HG03469 (cell line): ENCODE data around the gene GPR176.

Experiments used
- ATAC-seq: cut with Tn5 transposase; IDR thresholded peaks from one replicate; pipeline ENCODE4 v1.9.1; 2021; ENCODE audit warnings: mild to moderate bottlenecking, moderate library complexity, moderate number of reproducible peaks; ENCODE audit not compliant: unreplicated experiment

The GPR176 gene

DNA sequence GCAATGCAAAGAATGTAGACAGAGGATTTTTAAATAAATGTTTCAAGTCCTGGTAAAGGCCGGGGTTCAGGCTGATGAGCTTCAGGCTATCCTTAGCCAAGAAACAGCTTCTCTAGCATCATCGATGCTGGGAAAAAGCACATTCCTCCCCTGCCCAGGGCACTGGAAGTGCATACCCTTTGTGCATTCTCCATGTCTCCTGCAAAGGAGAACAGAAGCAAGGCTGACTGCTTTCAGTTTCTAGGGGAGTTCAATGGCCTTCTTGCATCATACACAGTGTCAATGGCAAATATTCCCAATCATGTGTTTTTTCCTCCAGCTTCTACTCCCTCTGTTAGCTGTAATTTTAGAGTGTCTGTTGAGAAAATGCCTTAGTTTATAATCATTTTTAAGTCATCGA, 59.9 kb downstream of the GPR176 start:
- no peak for ATAC-seq

DNA sequence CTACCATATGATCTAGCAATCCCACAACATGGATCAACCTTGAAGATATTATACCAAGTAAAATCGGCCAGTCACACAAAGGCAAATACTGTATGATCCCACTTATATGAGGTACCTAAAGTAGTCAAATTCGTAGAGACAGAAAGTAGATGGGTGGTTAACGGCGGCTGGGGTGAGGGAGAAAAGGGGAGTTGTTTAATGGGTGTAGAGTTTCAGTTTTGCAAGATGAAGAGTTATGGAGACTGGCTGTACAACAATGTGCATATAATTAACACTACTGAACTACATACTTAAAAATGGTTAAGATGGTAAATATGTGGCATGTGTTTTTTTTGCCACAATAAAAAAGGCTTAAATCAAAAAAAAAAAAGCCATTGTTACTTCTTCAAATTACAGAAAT, 60.4 kb downstream of the GPR176 start:
- no peak for ATAC-seq

DNA sequence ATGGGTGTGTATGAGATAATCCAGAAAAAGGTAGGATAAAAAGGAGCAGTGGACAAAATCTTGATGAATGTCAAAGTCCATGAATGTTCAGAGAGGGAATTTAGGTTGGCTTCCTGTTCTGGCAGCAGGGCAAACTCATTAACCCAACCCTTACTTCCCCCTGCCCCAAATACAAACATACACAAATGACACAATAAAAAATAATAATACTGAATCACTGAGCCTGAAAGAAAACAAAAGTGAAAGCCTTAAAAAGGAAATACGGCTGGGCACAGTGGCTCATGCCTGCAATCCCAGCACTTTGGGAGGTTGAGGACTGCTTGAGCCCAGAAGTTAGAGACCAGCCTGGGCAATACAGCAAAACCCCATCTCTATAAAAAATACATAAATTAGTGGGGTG, 62.9 kb downstream of the GPR176 start:
- ATAC-seq: no peak

DNA sequence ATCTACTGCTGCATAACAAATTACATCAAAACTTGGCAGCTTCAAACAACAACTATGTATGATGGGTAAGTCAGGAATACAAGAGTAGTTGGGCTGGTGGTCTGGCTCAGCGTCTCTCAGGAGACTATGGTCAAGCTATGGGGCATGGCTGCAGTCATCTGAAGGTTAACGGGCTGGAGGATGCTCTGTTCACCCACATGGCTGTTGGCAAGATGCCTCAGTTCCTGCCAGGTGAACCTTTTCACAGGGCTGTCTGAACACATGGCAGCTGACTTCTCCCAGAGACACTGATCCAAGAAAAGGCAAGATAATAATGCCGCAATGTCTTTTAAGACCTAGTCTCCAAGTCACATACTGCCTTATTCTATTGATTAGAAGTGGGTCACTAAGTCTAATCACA, 63.7 kb downstream of the GPR176 start:
- ATAC-seq: no peak

DNA sequence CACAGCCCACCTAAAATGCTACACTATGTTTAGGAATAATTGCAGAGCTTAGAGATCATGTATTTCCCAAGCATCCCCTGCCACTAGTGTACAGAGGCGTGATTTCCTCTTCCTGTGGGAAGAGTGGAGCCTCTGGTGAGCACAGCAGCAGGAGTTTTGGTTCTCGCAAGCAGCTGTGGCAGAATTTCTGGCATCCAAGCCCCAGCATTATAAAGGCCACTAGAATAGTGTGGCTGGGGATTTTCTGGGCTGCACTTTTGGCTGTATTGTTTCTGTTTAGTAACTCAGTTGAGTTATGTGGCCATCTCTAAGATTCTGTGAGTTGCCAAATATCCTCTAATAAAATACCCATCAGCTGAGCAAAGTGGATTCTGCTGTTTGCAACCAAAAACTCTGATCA, 64.7 kb downstream of the GPR176 start:
- no peak for ATAC-seq

DNA sequence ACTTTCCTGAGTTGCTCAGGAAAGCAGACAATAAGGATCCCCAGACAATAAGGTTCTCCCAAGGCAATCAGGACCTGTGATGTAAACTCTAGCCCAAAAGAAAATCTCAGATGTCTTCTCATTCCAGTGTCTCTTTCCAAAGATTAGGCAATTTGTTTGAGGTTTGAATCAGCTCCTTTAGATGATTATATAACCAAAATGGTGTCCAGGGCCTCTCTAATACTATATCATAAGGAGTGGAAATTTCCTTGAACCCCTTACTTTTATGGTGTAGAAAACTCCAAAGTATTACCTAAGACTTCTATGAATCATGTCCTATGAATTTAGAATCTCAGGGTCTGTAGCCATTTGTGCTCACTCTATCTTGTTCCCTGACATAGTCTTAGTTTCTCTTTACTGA, 65.9 kb downstream of the GPR176 start:
- no peak for ATAC-seq

DNA sequence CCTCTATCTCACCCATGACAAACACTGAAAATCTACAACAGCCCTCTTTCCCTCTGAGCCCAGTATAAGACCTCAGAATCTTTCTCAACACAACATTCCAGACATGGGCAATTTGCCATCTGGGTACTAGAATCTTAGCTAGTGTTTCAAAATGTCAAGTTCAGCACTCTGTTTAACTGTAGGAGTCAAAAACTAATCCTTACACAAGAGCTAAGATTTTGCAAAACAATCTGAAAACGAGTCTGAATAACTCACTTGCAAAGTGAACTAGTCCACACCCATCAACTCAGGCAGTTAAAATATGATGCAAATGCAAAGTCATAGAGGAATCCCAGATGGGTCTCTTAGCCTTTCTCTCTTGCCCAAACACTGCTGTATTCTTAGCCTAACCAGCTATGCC, 67.8 kb downstream of the GPR176 start:
- no peak for ATAC-seq

DNA sequence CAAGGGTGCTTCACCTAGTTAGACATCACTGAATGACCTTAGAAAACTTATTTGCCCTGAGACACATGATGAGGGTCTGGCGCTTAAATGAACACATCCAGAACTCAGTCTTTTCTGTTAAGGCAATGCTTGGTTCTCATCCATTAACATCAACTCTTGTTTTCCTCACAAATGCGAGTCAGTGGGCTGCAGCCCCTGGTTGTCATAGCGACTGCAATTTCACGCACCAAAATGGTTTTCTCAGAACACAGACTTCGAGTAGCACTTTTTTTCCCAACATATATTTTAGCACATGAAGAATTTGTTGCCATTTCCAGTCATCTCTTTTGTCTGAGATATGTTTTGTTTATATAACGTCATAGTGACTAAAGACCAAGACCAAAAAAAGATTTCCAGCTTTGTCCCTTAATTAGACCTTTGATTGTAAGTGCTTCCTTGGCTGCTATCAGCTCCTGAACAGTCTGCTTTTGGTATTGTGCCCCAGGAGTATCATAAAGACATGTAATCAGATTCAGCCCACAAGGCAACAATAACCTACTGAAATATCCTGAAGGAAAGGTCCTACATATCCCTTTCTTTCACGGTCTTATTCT, 68.5 kb downstream of the GPR176 start:
- ATAC-seq: no peak

DNA sequence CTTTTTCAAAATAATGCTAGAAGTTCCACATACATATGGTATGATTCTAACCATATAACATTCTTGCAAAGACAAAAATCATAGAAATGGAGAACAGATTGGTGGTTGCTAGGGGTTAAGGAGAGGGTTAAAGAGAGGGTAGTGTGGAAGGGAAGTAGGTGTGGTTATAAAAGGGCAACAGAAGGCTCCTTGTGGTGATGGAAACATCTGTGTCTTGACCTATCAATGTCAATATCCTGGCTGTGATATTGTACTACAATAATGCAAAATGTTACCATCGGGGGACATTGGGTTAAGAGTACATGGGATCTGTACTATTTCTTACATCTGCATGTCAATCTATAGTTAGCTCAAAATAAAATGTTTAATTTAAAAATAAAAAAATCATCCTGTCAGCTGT, 69.6 kb downstream of the GPR176 start:
- ATAC-seq: no peak

DNA sequence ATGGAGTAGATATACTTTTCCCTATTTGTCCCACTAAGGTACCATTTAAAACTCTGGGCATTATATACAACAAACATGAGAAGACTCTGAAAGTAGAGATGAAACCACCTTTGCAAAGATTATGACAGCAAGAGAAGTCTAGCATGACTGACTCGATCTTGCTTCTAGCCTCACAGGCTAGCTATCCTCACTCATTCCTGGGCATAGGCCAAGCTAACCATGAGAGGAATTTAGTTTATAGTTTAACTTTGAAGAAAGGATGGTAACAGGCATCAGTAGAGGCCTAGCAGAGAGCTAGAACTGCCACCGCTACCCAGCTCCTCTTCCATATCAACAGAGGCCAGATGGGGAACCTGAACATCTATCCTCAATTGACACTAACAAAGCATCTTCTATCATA, 74.0 kb downstream of the GPR176 start:
- ATAC-seq: no peak

DNA sequence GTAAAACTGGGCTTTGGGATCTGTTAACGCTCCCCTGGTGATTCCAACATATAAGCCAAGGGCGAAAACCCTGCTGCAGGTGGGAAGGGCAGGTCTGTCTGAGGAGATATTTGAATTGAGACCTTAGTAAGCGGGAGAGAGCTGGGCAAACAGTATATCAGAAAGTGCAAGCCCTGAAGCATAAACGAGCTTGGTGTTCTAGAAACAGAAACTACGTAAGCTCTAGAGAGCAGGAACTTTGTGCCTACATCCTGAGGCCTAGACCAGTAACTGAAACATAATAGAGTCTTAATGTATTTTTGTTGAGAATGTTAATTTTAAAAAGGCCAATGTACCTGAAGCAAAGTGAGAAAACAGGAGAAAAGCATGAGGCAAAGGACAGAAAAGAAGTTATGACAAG, 74.5 kb downstream of the GPR176 start:
- no peak for ATAC-seq

DNA sequence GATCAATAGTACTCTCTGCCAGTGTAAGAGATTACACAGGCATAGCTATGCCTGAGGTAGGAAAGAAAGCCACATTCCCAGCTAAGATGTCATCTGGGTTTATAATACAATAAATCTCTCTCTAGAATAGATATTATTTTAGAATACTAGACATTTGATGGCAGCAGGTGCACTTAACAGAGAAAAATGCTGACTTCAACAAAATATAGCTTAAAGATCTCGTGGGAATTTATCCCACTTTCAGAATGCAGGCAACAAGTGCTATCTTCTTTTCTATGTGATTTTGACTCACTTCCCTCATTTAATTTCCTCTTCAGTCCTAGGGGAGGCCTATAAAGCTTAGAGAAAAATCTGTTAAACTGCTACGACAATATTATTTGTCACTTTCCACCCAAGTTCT, 76.5 kb downstream of the GPR176 start:
- ATAC-seq: no peak

DNA sequence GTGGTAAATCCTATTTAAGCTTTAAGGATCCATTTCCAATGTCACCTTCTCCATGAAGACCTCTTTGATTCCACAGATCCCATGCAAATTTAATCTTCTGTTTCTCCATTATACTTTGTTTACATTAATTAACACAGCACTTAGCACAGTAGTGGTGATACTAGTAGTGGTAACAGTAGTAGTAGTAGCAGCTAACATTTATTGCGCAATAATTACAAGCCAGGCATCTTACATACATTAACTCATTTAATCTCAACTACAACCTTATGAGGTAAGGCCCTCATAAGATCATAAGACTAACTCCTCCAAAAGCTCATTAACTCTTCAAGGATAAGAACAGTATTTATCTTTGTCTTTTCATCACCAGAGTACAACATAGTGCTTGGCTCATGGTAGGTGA, 82.6 kb downstream of the GPR176 start:
- no peak for ATAC-seq

DNA sequence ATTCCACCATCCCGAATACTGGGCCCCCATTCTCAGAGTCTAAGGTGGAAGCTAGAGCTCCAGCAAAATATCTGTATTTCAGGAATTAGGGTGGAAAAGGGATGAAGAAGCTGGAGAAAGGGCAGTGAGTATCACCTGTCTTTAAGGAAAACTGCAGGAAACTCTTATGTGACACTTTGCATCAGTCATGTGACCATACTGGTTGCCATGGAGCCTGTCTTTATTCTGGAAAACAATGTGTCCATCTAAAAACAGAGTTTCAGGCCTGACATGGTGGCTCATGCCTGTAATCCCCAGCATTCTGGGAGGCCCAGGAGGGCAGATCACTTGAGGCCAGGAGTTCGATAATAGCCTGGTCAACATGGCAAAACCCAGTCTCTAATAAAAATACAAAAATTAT, 84.5 kb downstream of the GPR176 start:
- no peak for ATAC-seq

DNA sequence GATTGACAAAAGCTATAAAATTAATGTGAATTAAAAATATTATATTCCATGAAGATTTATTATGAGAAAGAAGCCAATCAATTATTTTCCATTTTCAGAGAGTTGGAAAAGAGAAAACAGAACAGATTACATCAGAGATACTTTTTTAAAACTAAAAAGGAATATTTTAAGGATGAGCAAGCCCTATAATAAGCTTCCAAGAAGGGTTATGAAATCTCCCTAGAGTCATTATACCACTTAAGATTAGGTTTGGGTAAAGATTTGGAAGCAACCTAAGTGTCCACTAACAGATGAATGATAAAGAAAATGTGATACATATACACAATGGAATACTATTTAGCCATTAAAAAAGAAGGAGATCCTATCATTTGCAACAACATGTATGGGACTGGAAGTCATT, 85.8 kb downstream of the GPR176 start:
- no peak for ATAC-seq

DNA sequence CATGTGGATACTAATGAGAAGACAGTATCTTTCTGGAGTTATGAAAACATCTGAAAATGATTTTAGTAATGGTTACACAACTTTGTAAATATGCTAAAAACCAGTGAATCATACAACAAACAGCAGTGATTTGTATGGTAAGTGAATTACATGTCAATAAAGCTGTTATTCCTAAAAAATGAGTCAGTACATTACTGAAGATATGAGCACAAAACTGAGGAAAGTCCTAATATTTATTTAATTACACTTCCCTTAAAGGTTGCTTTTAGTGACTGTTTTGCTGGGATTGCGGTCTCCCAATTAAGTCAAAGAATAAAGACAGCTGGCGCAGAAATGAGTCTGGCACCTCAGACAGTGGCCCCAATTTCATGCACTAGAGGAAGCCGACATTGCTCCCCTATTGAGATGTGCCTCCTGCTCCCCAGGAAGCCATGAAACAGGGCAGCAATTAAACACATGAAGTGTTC, 86.5 kb downstream of the GPR176 start:
- no peak for ATAC-seq

DNA sequence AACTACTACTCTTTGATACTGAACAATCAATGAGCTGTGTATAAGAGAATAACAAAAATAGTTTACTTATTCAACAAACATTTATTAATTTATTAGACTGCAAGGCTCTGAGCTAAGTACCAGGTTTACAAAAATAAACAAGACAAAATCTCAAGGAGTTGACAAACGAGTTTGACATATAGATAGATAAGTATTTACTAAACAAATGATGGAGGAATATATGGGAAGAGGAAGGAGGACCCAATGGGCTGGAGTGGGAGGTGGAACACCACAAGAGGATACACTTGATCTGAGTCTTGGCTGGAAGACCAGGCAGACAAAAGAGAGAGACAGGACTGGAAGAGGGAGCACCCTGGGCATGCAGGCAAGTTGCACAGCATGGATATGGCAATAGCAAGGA, 89.9 kb downstream of the GPR176 start:
- ATAC-seq: no peak

DNA sequence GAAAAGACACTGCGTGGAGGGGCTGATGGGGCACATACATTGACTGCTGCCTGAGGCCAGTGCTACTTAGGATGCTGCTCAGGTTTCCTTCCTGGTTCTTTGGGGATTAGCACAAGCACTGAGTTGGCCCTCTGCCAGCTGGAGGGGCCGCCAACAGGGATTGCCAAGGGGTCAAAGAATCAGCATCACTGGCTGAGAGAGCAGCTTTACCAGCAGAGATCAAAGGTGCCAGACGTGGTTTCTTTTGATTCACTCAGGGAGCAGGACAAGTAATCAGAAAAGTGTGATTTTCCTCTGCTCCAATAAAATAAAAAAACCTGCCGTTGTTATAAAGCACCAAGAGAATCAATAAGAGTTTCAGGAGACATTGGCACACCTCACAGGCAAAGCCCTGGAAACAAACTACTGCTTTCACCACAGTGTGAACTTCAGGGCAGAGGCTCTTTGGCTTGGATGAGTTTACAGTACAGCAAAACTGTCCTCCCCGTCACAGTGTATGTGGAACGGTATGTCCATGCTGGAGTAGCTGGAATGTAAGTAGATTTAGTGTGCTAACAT, 91.6 kb downstream of the GPR176 start:
- no peak for ATAC-seq

DNA sequence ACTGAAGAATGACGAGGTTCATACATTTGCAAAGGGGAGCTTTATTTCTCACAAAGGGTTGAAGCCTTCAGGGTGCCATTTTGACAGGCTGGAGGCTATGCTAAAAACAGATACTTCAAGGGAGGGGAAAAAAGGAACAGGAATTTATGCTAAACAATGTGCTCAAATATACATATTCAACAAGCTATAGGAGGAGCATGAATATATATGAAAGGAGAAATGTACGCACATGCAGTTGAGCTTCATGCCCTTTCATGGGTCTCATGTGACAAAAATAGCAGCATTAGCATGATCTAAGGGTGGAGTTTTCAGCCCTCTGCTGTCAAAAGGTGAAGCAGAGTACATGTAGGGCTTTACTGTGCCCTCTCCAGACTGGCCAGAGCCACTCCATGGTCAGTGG, 93.1 kb downstream of the GPR176 start:
- ATAC-seq: no peak

DNA sequence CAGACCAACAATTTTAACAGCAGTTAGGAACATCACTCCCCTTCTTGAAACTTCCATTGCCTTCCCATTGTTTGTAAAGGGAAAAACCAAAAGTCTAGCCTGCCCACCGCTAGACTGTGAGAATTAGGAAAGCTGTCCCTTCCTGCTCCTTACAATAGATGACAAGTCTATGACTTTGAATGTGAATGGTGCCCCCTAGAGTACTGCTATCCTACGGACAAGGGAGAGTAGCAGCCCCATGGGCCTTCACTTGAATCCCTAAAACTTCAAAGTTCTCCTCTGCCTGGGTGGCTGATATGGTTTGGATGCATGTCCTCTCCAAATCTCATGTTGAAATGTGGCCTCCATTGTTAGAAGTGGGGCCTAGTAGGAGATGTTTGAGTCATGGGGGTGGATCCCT, 96.4 kb downstream of the GPR176 start:
- ATAC-seq: no peak

DNA sequence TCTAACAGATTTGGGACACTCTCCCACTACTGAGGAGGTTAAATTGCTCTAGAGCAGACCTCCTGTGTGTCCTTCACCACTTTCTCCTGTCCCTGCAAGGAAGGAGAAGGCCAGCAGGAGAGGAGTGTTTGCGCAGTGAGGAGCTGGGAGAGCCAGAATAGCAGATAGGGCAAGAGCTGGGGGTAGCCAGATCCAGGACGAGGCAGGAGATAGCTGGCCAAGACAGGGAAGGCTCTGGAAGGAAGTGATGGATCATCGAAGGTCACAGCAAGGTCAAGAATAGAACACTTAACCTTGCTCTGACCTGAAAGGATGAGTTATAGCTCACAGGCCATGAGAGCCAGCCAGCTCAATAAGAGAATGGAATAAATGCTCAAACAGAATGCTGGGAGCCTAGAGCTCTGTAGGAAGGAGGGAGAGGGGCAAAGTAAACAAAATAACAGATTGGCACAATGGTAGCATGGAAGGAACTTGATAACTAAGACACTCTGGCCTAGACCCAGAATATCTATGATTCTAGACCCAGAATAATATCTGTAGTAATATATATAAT, 99.9 kb downstream of the GPR176 start:
- ATAC-seq: no peak

DNA sequence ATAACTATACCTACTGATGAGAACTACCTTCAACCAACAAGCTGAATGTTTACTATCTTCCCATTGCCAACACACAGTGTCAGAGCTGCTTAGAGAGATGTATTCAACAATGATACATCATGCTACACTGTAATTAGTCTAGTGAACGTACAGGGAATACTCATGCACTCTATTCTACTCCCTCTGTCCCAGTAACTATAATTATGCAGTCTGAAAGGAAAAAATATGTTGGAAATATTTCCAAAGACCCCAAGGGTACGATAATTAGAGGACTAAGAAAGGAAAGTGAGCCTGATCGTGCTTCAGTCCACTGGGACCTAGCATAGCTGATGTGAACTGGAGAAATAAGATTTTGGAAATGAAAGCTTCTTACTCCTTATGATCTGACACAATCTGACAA, 100.5 kb downstream of the GPR176 start:
- ATAC-seq: no peak

DNA sequence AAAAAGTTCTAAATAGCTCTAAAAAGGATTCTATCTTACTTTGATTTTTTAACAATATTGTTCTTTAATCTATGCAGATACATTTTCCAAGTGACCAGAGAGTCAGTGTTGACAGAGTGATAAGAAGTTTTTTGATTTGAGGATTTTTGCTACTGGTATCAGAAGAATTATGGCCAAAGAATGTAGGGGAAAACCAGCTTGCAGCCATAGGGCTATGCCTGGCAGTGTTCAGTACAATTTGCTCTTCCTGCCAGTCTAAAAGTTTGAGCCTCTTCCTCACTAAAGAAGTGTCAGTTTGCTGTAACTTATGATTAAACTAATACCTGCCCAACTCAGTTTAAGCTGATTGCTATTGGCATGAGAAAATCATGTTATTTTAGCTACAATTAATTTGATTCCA, 102.2 kb downstream of the GPR176 start:
- ATAC-seq: no peak
